ENCODE data around the gene ZBTB38.

Gene ZBTB38

GRCh38 chr3:141343865-141344271 lies 24.4 kb upstream of the ZBTB38 start:
- Histone ChIP-seq H3K27me3 (ENCODE audit: control insufficient read depth, insufficient read depth, low read length) (no peaks in the 10 kb centered on the region), H3K9ac (ENCODE audit: low read depth, low read length) (no peak overlapping the region), H3K4me3 (ENCODE audit: low read depth, low read length) (no peak overlapping the region), H3K4me1 (ENCODE audit: control insufficient read depth, insufficient read depth, low read length) (no peaks in the 10 kb centered on the region), H3K36me3 (ENCODE audit: control insufficient read depth, insufficient read depth, low read length) (no peaks in the 10 kb centered on the region), H3K9me3 (ENCODE audit: control insufficient read depth, insufficient read depth, low read length) (no peaks in the 10 kb centered on the region)

- Histone ChIP-seq H3K27me3 (ENCODE audit: control insufficient read depth, insufficient read depth, low read length) (no peaks in the 10 kb centered on the region), H3K4me3 (ENCODE audit: low read depth, low read length) (no peak overlapping the region), H3K9ac (ENCODE audit: low read depth, low read length) (no peak overlapping the region), H3K4me1 (ENCODE audit: control insufficient read depth, insufficient read depth, low read length) (no peaks in the 10 kb centered on the region), H3K9me3 (ENCODE audit: control insufficient read depth, insufficient read depth, low read length) (no peaks in the 10 kb centered on the region), H3K36me3 (ENCODE audit: control insufficient read depth, insufficient read depth, low read length) (no peaks in the 10 kb centered on the region)
These were observed 22.8 kb upstream of the ZBTB38 start for GRCh38 chr3:141345528-141345927.

GRCh38 chr3:141346007-141346406 lies 22.3 kb upstream of the ZBTB38 start:
- Histone ChIP-seq H3K4me3 (ENCODE audit: low read depth, low read length) (no peak overlapping the region), H3K4me1 (ENCODE audit: control insufficient read depth, insufficient read depth, low read length) (no peaks in the 10 kb centered on the region), H3K36me3 (ENCODE audit: control insufficient read depth, insufficient read depth, low read length) (no peaks in the 10 kb centered on the region), H3K27me3 (ENCODE audit: control insufficient read depth, insufficient read depth, low read length) (no peaks in the 10 kb centered on the region), H3K9ac (ENCODE audit: low read depth, low read length) (no peak overlapping the region), H3K9me3 (ENCODE audit: control insufficient read depth, insufficient read depth, low read length) (no peaks in the 10 kb centered on the region)

- H3K9ac ChIP-seq (ENCODE audit: low read depth, low read length) = no peak overlapping the region
- no peaks in the 10 kb centered on the region for H3K9me3 ChIP-seq (ENCODE audit: control insufficient read depth, insufficient read depth, low read length)
- H3K36me3 ChIP-seq (ENCODE audit: control insufficient read depth, insufficient read depth, low read length) = no peaks in the 10 kb centered on the region
- no peaks in the 10 kb centered on the region for H3K4me1 ChIP-seq (ENCODE audit: control insufficient read depth, insufficient read depth, low read length)
- H3K27me3 ChIP-seq (ENCODE audit: control insufficient read depth, insufficient read depth, low read length) = no peaks in the 10 kb centered on the region
- H3K4me3 ChIP-seq (ENCODE audit: low read depth, low read length) = no peak overlapping the region
These were observed 21.9 kb upstream of the ZBTB38 start for GRCh38 chr3:141346418-141346817.

GRCh38 chr3:141346839-141347238 lies 21.5 kb upstream of the ZBTB38 start:
- no peaks in the 10 kb centered on the region for H3K9me3 ChIP-seq (ENCODE audit: control insufficient read depth, insufficient read depth, low read length)
- H3K36me3 ChIP-seq (ENCODE audit: control insufficient read depth, insufficient read depth, low read length) = no peaks in the 10 kb centered on the region
- H3K4me3 ChIP-seq (ENCODE audit: low read depth, low read length) = no peak overlapping the region
- H3K9ac ChIP-seq (ENCODE audit: low read depth, low read length) = no peak overlapping the region
- H3K27me3 ChIP-seq (ENCODE audit: control insufficient read depth, insufficient read depth, low read length) = no peaks in the 10 kb centered on the region
- no peaks in the 10 kb centered on the region for H3K4me1 ChIP-seq (ENCODE audit: control insufficient read depth, insufficient read depth, low read length)

- H3K27me3 ChIP-seq (ENCODE audit: control insufficient read depth, insufficient read depth, low read length) = no peaks in the 10 kb centered on the region
These were observed 19.5 kb upstream of the ZBTB38 start for GRCh38 chr3:141348837-141349236.

GRCh38 chr3:141349711-141350110 lies 18.6 kb upstream of the ZBTB38 start:
- no peaks in the 10 kb centered on the region for H3K27me3 ChIP-seq (ENCODE audit: control insufficient read depth, insufficient read depth, low read length)
- no peaks in the 10 kb centered on the region for H3K36me3 ChIP-seq (ENCODE audit: control insufficient read depth, insufficient read depth, low read length)
- H3K4me1 ChIP-seq (ENCODE audit: control insufficient read depth, insufficient read depth, low read length) = peaks cover 5% of the 10 kb centered on the region
- H3K4me3 ChIP-seq (ENCODE audit: low read depth, low read length) = no peak overlapping the region
- H3K9ac ChIP-seq (ENCODE audit: low read depth, low read length) = no peak overlapping the region
- H3K9me3 ChIP-seq (ENCODE audit: control insufficient read depth, insufficient read depth, low read length) = no peaks in the 10 kb centered on the region

More at GRCh38 chr3:141348837-141349236, 19.5 kb upstream of the ZBTB38 start:
- Histone ChIP-seq H3K4me3 (ENCODE audit: low read depth, low read length) (no peak overlapping the region), H3K9ac (ENCODE audit: low read depth, low read length) (no peak overlapping the region), H3K9me3 (ENCODE audit: control insufficient read depth, insufficient read depth, low read length) (no peaks in the 10 kb centered on the region), H3K36me3 (ENCODE audit: control insufficient read depth, insufficient read depth, low read length) (no peaks in the 10 kb centered on the region), H3K4me1 (ENCODE audit: control insufficient read depth, insufficient read depth, low read length) (peaks cover 5% of the 10 kb centered on the region)

- Histone ChIP-seq H3K4me3 (ENCODE audit: low read depth, low read length) (no peak overlapping the region), H3K36me3 (ENCODE audit: control insufficient read depth, insufficient read depth, low read length) (no peaks in the 10 kb centered on the region), H3K9ac (ENCODE audit: low read depth, low read length) (no peak overlapping the region), H3K27me3 (ENCODE audit: control insufficient read depth, insufficient read depth, low read length) (no peaks in the 10 kb centered on the region), H3K4me1 (ENCODE audit: control insufficient read depth, insufficient read depth, low read length) (peaks cover 5% of the 10 kb centered on the region), H3K9me3 (ENCODE audit: control insufficient read depth, insufficient read depth, low read length) (no peaks in the 10 kb centered on the region)
These were observed 17.6 kb upstream of the ZBTB38 start for GRCh38 chr3:141350666-141351065.

GRCh38 chr3:141352262-141352984 lies 15.9 kb upstream of the ZBTB38 start:
- no peaks in the 10 kb centered on the region for H3K9me3 ChIP-seq (ENCODE audit: control insufficient read depth, insufficient read depth, low read length)
- no peaks in the 10 kb centered on the region for H3K27me3 ChIP-seq (ENCODE audit: control insufficient read depth, insufficient read depth, low read length)
- H3K4me3 ChIP-seq (ENCODE audit: low read depth, low read length) = no peak overlapping the region
- H3K9ac ChIP-seq (ENCODE audit: low read depth, low read length) = no peak overlapping the region
- H3K4me1 ChIP-seq (ENCODE audit: control insufficient read depth, insufficient read depth, low read length) = peaks cover 5% of the 10 kb centered on the region
- no peaks in the 10 kb centered on the region for H3K36me3 ChIP-seq (ENCODE audit: control insufficient read depth, insufficient read depth, low read length)

- H3K9ac ChIP-seq (ENCODE audit: low read depth, low read length) = no peak overlapping the region
These were observed 14.4 kb upstream of the ZBTB38 start for GRCh38 chr3:141353652-141354495.

GRCh38 chr3:141354517-141354916 lies 13.8 kb upstream of the ZBTB38 start:
- Histone ChIP-seq H3K9ac (ENCODE audit: low read depth, low read length) (no peak overlapping the region), H3K27me3 (ENCODE audit: control insufficient read depth, insufficient read depth, low read length) (no peaks in the 10 kb centered on the region), H3K9me3 (ENCODE audit: control insufficient read depth, insufficient read depth, low read length) (no peaks in the 10 kb centered on the region), H3K4me3 (ENCODE audit: low read depth, low read length) (no peak overlapping the region), H3K36me3 (ENCODE audit: control insufficient read depth, insufficient read depth, low read length) (no peaks in the 10 kb centered on the region), H3K4me1 (ENCODE audit: control insufficient read depth, insufficient read depth, low read length) (peaks cover 5% of the 10 kb centered on the region)

More at GRCh38 chr3:141353652-141354495, 14.4 kb upstream of the ZBTB38 start:
- no peaks in the 10 kb centered on the region for H3K27me3 ChIP-seq (ENCODE audit: control insufficient read depth, insufficient read depth, low read length)
- no peaks in the 10 kb centered on the region for H3K36me3 ChIP-seq (ENCODE audit: control insufficient read depth, insufficient read depth, low read length)
- no peak overlapping the region for H3K4me3 ChIP-seq (ENCODE audit: low read depth, low read length)
- peaks cover 5% of the 10 kb centered on the region for H3K4me1 ChIP-seq (ENCODE audit: control insufficient read depth, insufficient read depth, low read length)
- no peaks in the 10 kb centered on the region for H3K9me3 ChIP-seq (ENCODE audit: control insufficient read depth, insufficient read depth, low read length)

GRCh38 chr3:141355242-141355641 lies 13.1 kb upstream of the ZBTB38 start:
- Histone ChIP-seq H3K36me3 (ENCODE audit: control insufficient read depth, insufficient read depth, low read length) (no peaks in the 10 kb centered on the region), H3K27me3 (ENCODE audit: control insufficient read depth, insufficient read depth, low read length) (no peaks in the 10 kb centered on the region), H3K4me1 (ENCODE audit: control insufficient read depth, insufficient read depth, low read length) (peaks cover 5% of the 10 kb centered on the region), H3K4me3 (ENCODE audit: low read depth, low read length) (no peak overlapping the region), H3K9me3 (ENCODE audit: control insufficient read depth, insufficient read depth, low read length) (no peaks in the 10 kb centered on the region), H3K9ac (ENCODE audit: low read depth, low read length) (no peak overlapping the region)

All from iPS-15b (cell line).